ENCODE results near the gene EIF1. TPM values are rescaled to one million over a fixed set of nuclear protein-coding genes. Genes with fewer than 3 reads are reported as not detected.
A peak's percentile ranks its signal among the peaks of the same experiment; 100 is the strongest.
"Not testable (repeated sequence)": the region's sequence is repeated elsewhere in the genome, so short reads cannot be mapped to it uniquely, and the experiment has no call there.

Gene EIF1
- total RNA-seq, 1 experiment from 2014 or later, result 74.2 TPM

- DNase-seq (ENCODE audit: low spot score), result peak; percentile 95
Measured at GRCh38 chr17:41678907-41679739, 9.6 kb upstream of the EIF1 start.

GRCh38 chr17:41679740-41680425 is 8.8 kb upstream of the EIF1 start:
- DNase-seq (ENCODE audit: low spot score), result no peak

- no peak for DNase-seq (ENCODE audit: low spot score)
Measured at GRCh38 chr17:41680426-41681040, 8.2 kb upstream of the EIF1 start.

- DNase-seq (ENCODE audit: low spot score), result no peak
Measured at GRCh38 chr17:41681776-41682175, 6.9 kb upstream of the EIF1 start.

GRCh38 chr17:41682631-41683030 is 6.1 kb upstream of the EIF1 start:
- no peak for DNase-seq (ENCODE audit: low spot score)

- no peak for DNase-seq (ENCODE audit: low spot score)
Measured at GRCh38 chr17:41683441-41684007, 5.2 kb upstream of the EIF1 start.

- DNase-seq (ENCODE audit: low spot score), result no peak
Measured at GRCh38 chr17:41684035-41684434, 4.7 kb upstream of the EIF1 start.

GRCh38 chr17:41685753-41686152 is 2.9 kb upstream of the EIF1 start:
- DNase-seq (ENCODE audit: low spot score), result not testable (repeated sequence)

GRCh38 chr17:41686281-41686680 is 2.4 kb upstream of the EIF1 start:
- no peak for DNase-seq (ENCODE audit: low spot score)

GRCh38 chr17:41687828-41688640 is 651 bp upstream of the EIF1 start:
- peak; percentile 73 for DNase-seq (ENCODE audit: low spot score)

GRCh38 chr17:41689497-41690299 is 1.0 kb downstream of the EIF1 start:
- DNase-seq (ENCODE audit: low spot score), result peak; percentile 58

- no peak for DNase-seq (ENCODE audit: low spot score)
Measured at GRCh38 chr17:41690497-41690896, 1.8 kb downstream of the EIF1 start.

GRCh38 chr17:41691031-41691777 is 2.5 kb downstream of the EIF1 start:
- no peak for DNase-seq (ENCODE audit: low spot score)

- DNase-seq (ENCODE audit: low spot score), result no peak
Measured at GRCh38 chr17:41692722-41693521, 4.2 kb downstream of the EIF1 start.

GRCh38 chr17:41695134-41695661 is 6.5 kb downstream of the EIF1 start:
- DNase-seq (ENCODE audit: low spot score), result no peak

- DNase-seq (ENCODE audit: low spot score), result peak; percentile 71
Measured at GRCh38 chr17:41695954-41696757, 7.5 kb downstream of the EIF1 start.

- no peak for DNase-seq (ENCODE audit: low spot score)
Measured at GRCh38 chr17:41697122-41697962, 8.7 kb downstream of the EIF1 start.

Measured in A172 (cell line).